ENCODE measurements around the gene PRKCE.
A peak's percentile ranks its signal among the peaks of the same experiment; 100 is the strongest.

The PRKCE gene

DNA sequence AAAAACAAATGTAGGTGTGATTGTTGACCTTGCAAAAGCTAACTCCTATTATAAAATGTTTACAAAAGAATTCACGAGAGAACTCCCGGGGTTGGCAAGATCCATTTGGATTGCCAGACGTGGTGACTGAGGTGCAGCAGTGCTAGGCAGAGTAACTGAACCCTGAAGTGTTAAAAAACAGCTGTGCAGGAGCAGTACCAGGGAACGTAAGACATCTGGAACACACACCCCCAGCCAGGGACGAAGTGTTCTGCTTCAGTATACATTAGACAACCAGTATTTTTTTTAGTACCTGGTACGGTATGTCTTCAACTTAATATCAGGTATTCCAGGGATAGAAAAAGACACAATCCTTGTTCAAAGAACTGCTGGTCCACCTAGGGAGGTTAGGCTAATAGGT is 373.6 kb downstream of the PRKCE start:
- no peaks in the 10 kb centered on the region for H3K9me3 Mint-ChIP-seq
- peaks cover 4% of the 10 kb centered on the region for H3K36me3 Mint-ChIP-seq (ENCODE audit: low read depth)

GRCh38 chr2:46025676-46026075 is 374.2 kb downstream of the PRKCE start:
- Mint-ChIP-seq H3K27ac (no peak overlapping the region), H3K4me3 (no peak overlapping the region), H3K36me3 (ENCODE audit: low read depth) (peaks cover 4% of the 10 kb centered on the region), H3K4me1 (no peaks in the 10 kb centered on the region), H3K27me3 (ENCODE audit: low read depth) (no peaks in the 10 kb centered on the region), H3K9me3 (no peaks in the 10 kb centered on the region)
- no peak for TF ChIP-seq CTCF (IDR thresholded peaks at IDR 0.05; ENCODE audit: unreplicated experiment in 3 of 3)

More for the DNA sequence above, 373.6 kb downstream of the PRKCE start:
- no peak overlapping the region for H3K4me3 Mint-ChIP-seq
- H3K27ac Mint-ChIP-seq = no peak overlapping the region
- H3K27me3 Mint-ChIP-seq (ENCODE audit: low read depth) = no peaks in the 10 kb centered on the region
- TF ChIP-seq CTCF (IDR thresholded peaks at IDR 0.05; ENCODE audit: unreplicated experiment in 3 of 3) = no peak
- no peaks in the 10 kb centered on the region for H3K4me1 Mint-ChIP-seq

GRCh38 chr2:46026431-46026830 is 375.0 kb downstream of the PRKCE start:
- H3K27ac Mint-ChIP-seq = no peak overlapping the region
- H3K9me3 Mint-ChIP-seq = no peaks in the 10 kb centered on the region
- no peak overlapping the region for H3K4me3 Mint-ChIP-seq
- H3K27me3 Mint-ChIP-seq (ENCODE audit: low read depth) = no peaks in the 10 kb centered on the region
- peaks cover 5% of the 10 kb centered on the region for H3K4me1 Mint-ChIP-seq
- peaks cover 4% of the 10 kb centered on the region for H3K36me3 Mint-ChIP-seq (ENCODE audit: low read depth)
- TF ChIP-seq CTCF (IDR thresholded peaks at IDR 0.05; ENCODE audit: unreplicated experiment in 3 of 3) = no peak

GRCh38 chr2:46029332-46029811 is 377.9 kb downstream of the PRKCE start:
- no peaks in the 10 kb centered on the region for H3K36me3 Mint-ChIP-seq (ENCODE audit: low read depth)
- H3K27me3 Mint-ChIP-seq (ENCODE audit: low read depth) = peaks cover 4% of the 10 kb centered on the region
- peaks cover 10% of the 10 kb centered on the region for H3K4me1 Mint-ChIP-seq
- peak overlapping the region in 2 of 3 experiments; percentile 18 to 19 for H3K27ac Mint-ChIP-seq
- peaks cover under 1% of the 10 kb centered on the region for H3K9me3 Mint-ChIP-seq
- H3K4me3 Mint-ChIP-seq = no peak overlapping the region
- no peak for TF ChIP-seq CTCF (IDR thresholded peaks at IDR 0.05; ENCODE audit: unreplicated experiment in 3 of 3)

DNA sequence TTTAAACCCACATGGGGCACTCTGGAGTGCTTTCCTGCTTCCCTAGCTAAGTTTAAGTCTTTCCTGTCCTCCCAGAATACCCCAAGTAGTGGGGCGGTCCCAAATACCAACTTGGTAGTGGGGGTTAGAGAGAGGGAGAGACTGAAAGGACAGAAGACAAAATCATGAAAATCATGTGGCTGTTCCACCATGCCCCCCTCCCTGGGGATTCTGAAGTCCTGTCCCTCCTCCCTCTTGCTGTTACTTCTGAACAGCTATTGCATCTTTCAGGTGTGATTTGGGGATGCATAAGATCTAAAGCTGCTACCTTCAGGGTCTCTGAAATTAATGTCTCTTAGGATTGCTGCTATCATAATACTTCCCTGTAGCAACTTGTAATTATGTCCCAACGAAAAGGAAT is 378.9 kb downstream of the PRKCE start:
- no peak for TF ChIP-seq CTCF (IDR thresholded peaks at IDR 0.05; ENCODE audit: unreplicated experiment in 3 of 3)
- Mint-ChIP-seq H3K4me1 (peaks cover 10% of the 10 kb centered on the region), H3K9me3 (peaks cover 2% of the 10 kb centered on the region), H3K4me3 (no peak overlapping the region), H3K27me3 (ENCODE audit: low read depth) (peaks cover 4% of the 10 kb centered on the region), H3K27ac (peak overlapping the region in 1 of 3 experiments; percentile 76), H3K36me3 (ENCODE audit: low read depth) (no peaks in the 10 kb centered on the region)

DNA sequence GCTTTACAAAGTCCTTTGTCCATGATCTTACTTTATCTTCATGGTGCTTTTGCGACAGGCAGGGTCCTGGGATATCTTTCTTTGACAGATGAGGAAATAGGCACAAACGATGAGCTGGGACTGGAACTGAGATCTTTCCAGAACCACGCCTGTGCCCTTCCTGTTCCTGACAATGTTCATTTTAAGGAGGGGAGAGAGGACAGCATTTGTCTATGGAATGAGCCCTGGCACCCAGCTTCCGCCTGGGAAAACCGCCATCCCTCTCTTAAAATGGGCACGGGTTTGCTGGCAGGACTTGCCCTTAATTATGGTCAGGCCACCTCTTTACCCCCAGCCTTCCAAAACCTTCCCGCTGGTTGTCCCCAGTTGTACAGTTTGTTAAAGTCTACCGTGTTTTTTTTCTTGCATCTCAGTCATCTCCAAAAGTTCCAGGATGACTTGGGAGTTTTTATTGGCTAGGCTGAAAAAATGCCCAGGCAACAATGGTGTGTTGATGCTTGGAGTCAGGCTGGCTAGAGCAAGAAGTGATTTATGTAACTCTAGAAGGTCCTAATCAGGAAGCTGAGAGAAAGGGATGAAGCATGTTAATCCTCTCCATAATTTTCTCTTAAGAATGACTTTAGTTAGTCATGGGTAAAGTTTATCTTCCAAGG is 380.8 kb downstream of the PRKCE start:
- H3K4me3 Mint-ChIP-seq = no peak overlapping the region
- peak overlapping the region in 1 of 3 experiments; percentile 76 for H3K27ac Mint-ChIP-seq
- H3K4me1 Mint-ChIP-seq = peaks cover 10% of the 10 kb centered on the region
- no peaks in the 10 kb centered on the region for H3K36me3 Mint-ChIP-seq (ENCODE audit: low read depth)
- no peak for TF ChIP-seq CTCF (IDR thresholded peaks at IDR 0.05; ENCODE audit: unreplicated experiment in 3 of 3)
- H3K27me3 Mint-ChIP-seq (ENCODE audit: low read depth) = peaks cover 4% of the 10 kb centered on the region
- H3K9me3 Mint-ChIP-seq = peaks cover 2% of the 10 kb centered on the region

All from nephron (organoid).